ENCODE measurements around the gene FBXL22.

Gene FBXL22

GRCh38 chr15:63582718-63583426, 14.3 kb upstream of the FBXL22 start:
- H3K9me3 ChIP-seq (ENCODE audit: insufficient read depth, low read length) = no peaks in the 10 kb centered on the region
- no peak overlapping the region for H3K4me3 ChIP-seq (ENCODE audit: low read length)
- no peak overlapping the region for H3K27ac ChIP-seq (ENCODE audit: low read length)
- H3K27me3 ChIP-seq (ENCODE audit: low read depth, low read length) = no peaks in the 10 kb centered on the region
- TF ChIP-seq EZH2phosphoT487 (IDR thresholded peaks at IDR 0.05; ENCODE audit: low read depth) = no peak
- TF ChIP-seq CTCF (IDR thresholded peaks at IDR 0.05; ENCODE audit: low read depth, low read length) = no peak
- H3K79me2 ChIP-seq (ENCODE audit: low read length) = no peaks in the 10 kb centered on the region
- H4K20me1 ChIP-seq (ENCODE audit: insufficient read depth, low read length) = peaks cover 5% of the 10 kb centered on the region; the same call in 1 of the 2 replicates
- H3K9ac ChIP-seq (ENCODE audit: low read length) = no peak overlapping the region
- no peak overlapping the region for H3K4me2 ChIP-seq (ENCODE audit: low read length)
- H3K4me1 ChIP-seq (ENCODE audit: low read length) = no peaks in the 10 kb centered on the region
- H3K36me3 ChIP-seq (replicated peaks; ENCODE audit: low read depth, low read length) = peaks cover 35% of the 10 kb centered on the region
- no peak overlapping the region for H2AFZ ChIP-seq (ENCODE audit: low read depth, low read length)

- Histone ChIP-seq H3K27me3 (ENCODE audit: low read depth, low read length) (no peaks in the 10 kb centered on the region), H3K4me3 (ENCODE audit: low read length) (no peak overlapping the region), H3K4me2 (ENCODE audit: low read length) (no peak overlapping the region), H3K79me2 (ENCODE audit: low read length) (no peaks in the 10 kb centered on the region), H3K36me3 (replicated peaks; ENCODE audit: low read depth, low read length) (peaks cover 63% of the 10 kb centered on the region), H3K9me3 (ENCODE audit: insufficient read depth, low read length) (no peaks in the 10 kb centered on the region), H3K9ac (ENCODE audit: low read length) (no peak overlapping the region), H3K4me1 (ENCODE audit: low read length) (0 out of 2 replicates have a peak, but pooled peaks cover under 1% of the 10 kb centered on the region), H3K27ac (ENCODE audit: low read length) (no peak overlapping the region), H4K20me1 (ENCODE audit: insufficient read depth, low read length) (peaks cover 5% of the 10 kb centered on the region; the same call in 1 of the 2 replicates), H2AFZ (ENCODE audit: low read depth, low read length) (no peak overlapping the region)
- TF ChIP-seq CTCF (IDR thresholded peaks at IDR 0.05; ENCODE audit: low read depth, low read length) = no peak
- no peak for TF ChIP-seq EZH2phosphoT487 (IDR thresholded peaks at IDR 0.05; ENCODE audit: low read depth)
Observed at GRCh38 chr15:63586790-63587189, 10.4 kb upstream of the FBXL22 start.

GRCh38 chr15:63587527-63587926, 9.7 kb upstream of the FBXL22 start:
- H3K9me3 ChIP-seq (ENCODE audit: insufficient read depth, low read length) = no peaks in the 10 kb centered on the region
- no peaks in the 10 kb centered on the region for H3K27me3 ChIP-seq (ENCODE audit: low read depth, low read length)
- H3K4me1 ChIP-seq (ENCODE audit: low read length) = peaks cover 5% of the 10 kb centered on the region; the same call in 1 of the 2 replicates
- H3K9ac ChIP-seq (ENCODE audit: low read length) = no peak overlapping the region
- H2AFZ ChIP-seq (ENCODE audit: low read depth, low read length) = no peak overlapping the region
- H3K4me2 ChIP-seq (ENCODE audit: low read length) = no peak overlapping the region
- H4K20me1 ChIP-seq (ENCODE audit: insufficient read depth, low read length) = 0 out of 2 replicates have a peak, but pooled peaks cover 5% of the 10 kb centered on the region
- no peak overlapping the region for H3K27ac ChIP-seq (ENCODE audit: low read length)
- no peak overlapping the region for H3K4me3 ChIP-seq (ENCODE audit: low read length)
- TF ChIP-seq CTCF (IDR thresholded peaks at IDR 0.05; ENCODE audit: low read depth, low read length) = no peak
- no peaks in the 10 kb centered on the region for H3K79me2 ChIP-seq (ENCODE audit: low read length)
- peaks cover 63% of the 10 kb centered on the region for H3K36me3 ChIP-seq (replicated peaks; ENCODE audit: low read depth, low read length)

DNA sequence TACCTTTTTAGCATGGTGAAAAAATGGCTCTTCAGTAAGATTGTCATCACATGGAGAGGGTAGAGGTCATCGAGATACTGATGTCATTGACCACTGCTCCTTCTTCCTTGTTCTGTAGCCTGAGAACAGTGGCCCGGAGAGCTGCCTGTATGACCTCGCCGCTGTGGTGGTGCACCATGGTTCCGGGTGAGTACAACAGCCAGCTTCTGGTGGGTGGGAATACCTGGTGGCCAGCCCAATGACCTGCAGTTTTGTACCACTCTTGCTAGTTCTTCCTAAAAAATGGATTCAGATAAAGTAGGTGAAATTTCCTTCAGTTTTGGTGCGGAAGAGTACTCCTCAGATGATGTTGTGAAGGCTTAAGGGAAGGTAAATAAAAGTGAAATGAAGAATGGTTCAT, 8.4 kb upstream of the FBXL22 start:
- Histone ChIP-seq H2AFZ (ENCODE audit: low read depth, low read length) (no peak overlapping the region), H3K4me1 (ENCODE audit: low read length) (peaks cover 17% of the 10 kb centered on the region), H3K9ac (ENCODE audit: low read length) (no peak overlapping the region), H3K27me3 (ENCODE audit: low read depth, low read length) (no peaks in the 10 kb centered on the region), H4K20me1 (ENCODE audit: insufficient read depth, low read length) (no peaks in the 10 kb centered on the region), H3K27ac (ENCODE audit: low read length) (no peak overlapping the region), H3K9me3 (ENCODE audit: insufficient read depth, low read length) (no peaks in the 10 kb centered on the region), H3K79me2 (ENCODE audit: low read length) (no peaks in the 10 kb centered on the region), H3K4me2 (ENCODE audit: low read length) (no peak overlapping the region), H3K4me3 (ENCODE audit: low read length) (no peak overlapping the region), H3K36me3 (replicated peaks; ENCODE audit: low read depth, low read length) (peaks cover 70% of the 10 kb centered on the region)
- TF ChIP-seq CTCF (IDR thresholded peaks at IDR 0.05; ENCODE audit: low read depth, low read length) (no peak), EZH2phosphoT487 (IDR thresholded peaks at IDR 0.05; ENCODE audit: low read depth) (no peak)
